PC-3 (cell line): ENCODE data around the gene CLSTN1.

Experiments
- CTCF ChIP-seq: fragments of 300-600 bp; sonication (generic); conservative IDR thresholded peaks from 2 replicates; pipeline ENCODE4 v1.5.1; 2017; ENCODE audit warnings: antibody characterized with exemption, low read depth, mild to moderate bottlenecking, low read length
- EZH2 ChIP-seq: fragments of 300-600 bp; sonication (generic); IDR thresholded peaks from one replicate; pipeline ENCODE4 v1.6.1; 2017; ENCODE audit warnings: antibody characterized with exemption, mild to moderate bottlenecking, low read length; ENCODE audit not compliant: unreplicated experiment

DNA sequence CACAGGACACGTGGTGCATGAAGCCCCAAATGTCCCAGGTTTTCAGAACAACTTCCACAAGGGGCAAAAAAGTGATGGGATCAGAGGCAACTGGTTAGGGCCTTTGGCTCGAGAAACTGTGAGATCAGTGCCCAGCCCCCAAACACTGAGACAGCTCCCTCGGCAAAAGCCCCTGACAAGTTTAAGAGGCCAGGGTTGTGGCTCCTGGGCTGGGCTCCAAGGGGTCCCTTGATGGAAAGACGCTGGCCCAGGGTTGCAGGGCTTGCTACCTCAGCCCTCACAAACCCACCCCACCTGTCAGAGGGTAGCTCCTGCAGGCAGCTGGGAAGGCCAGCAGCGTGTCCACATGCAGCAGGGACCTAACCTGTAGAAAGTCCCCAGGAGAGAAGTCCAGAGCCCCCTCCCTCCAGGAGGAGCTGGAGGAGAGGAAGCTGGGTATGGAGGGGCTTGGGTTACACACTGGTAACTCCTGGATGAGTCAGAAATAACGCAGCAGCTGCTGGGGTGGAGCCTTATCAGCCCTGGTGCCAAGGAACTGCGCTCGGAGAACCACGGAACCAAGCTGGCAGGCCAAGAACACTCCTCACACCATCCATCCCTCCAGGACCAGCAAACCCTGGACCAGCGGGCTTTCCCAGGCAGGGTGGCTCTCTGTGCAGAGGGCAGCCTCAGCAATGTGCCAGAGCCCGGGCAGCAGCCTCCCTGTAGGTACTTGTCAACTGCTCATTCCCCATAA is 48.8 kb upstream of the CLSTN1 start:
- TF ChIP-seq CTCF (no peak), EZH2 (no peak)
